GM12874 (cell line): ENCODE results near the gene PPA1.

ENCODE experiments used
- CTCF ChIP-seq: IDR thresholded peaks from 2 replicates; pipeline ENCODE4 v1.5.1; 2011; ENCODE audit warnings: low read depth, mild to moderate bottlenecking, control low read depth, low read length, moderate library complexity; ENCODE audit not compliant: insufficient read depth

The PPA1 gene

GRCh38 chr10:70212277-70212676, 21.0 kb downstream of the PPA1 start:
- no peak for TF ChIP-seq CTCF

GRCh38 chr10:70206762-70207161, 26.5 kb downstream of the PPA1 start:
- no peak for TF ChIP-seq CTCF

- TF ChIP-seq CTCF, result no peak
Observed at GRCh38 chr10:70201105-70201504, 32.1 kb downstream of the PPA1 start.

- TF ChIP-seq CTCF, result no peak
Observed at GRCh38 chr10:70198696-70199466, 34.3 kb downstream of the PPA1 start.

GRCh38 chr10:70197235-70197945, 35.8 kb downstream of the PPA1 start:
- no peak for TF ChIP-seq CTCF

GRCh38 chr10:70193391-70193844, 39.8 kb downstream of the PPA1 start:
- TF ChIP-seq CTCF, result no peak

- TF ChIP-seq CTCF, result no peak
Observed at GRCh38 chr10:70192326-70192968, 40.8 kb downstream of the PPA1 start.
